Common myeloid progenitor, CD34-positive (primary cell): ENCODE measurements around the gene ADAMTS7.

Experiments used
- CTCF ChIA-PET: fragments of 350-600 bp; sonication (Branson Sonifier 250); formaldehyde crosslinking; loops from one replicate; lab custom pipeline; 2021; ENCODE audit warnings: antibody characterized with exemption; lab: Charles Lee
- POLR2A ChIA-PET: fragments of 350-600 bp; sonication (Branson Sonifier 250); formaldehyde crosslinking; loops from one replicate; lab custom pipeline; 2021; ENCODE audit warnings: antibody characterized with exemption; lab: Charles Lee
- DNase-seq, 3 donors: peaks; one replicate each; pipeline versions ENCODE4 v3.0.0 to v3.0.0-alpha.2; 2013
- H3K27ac ChIP-seq, 2 experiments: 1 replicate in 1 of 2; 2 replicates in 1 of 2; pipeline ENCODE4 v1.7.0; 2013; ENCODE audit warnings: inconsistent platforms in 2 of 2, low read length in 2 of 2, mild to moderate bottlenecking in 2 of 2, low read depth in 1 of 2, moderate library complexity in 1 of 2; ENCODE audit not compliant: severe bottlenecking in 2 of 2, insufficient read depth in 1 of 2, poor library complexity in 1 of 2
- H3K27me3 ChIP-seq, 5 experiments: replicated peaks in 2 of 5; 1 replicate in 3 of 5; 2 replicates in 2 of 5; pipeline versions ENCODE4 v1.6.1 to v1.7.0; 2013; ENCODE audit warnings: low read length in 4 of 5, mild to moderate bottlenecking in 2 of 5, moderate library complexity in 2 of 5, inconsistent platforms in 1 of 5; ENCODE audit not compliant: insufficient read depth in 5 of 5, control insufficient read depth in 4 of 5
- H3K36me3 ChIP-seq, 4 experiments: 1 replicate in 2 of 4; 2 replicates in 2 of 4; pipeline versions ENCODE4 v1.6.1 to v1.7.0; 2013; ENCODE audit warnings: low read length in 3 of 4, control low read depth in 1 of 4, mild to moderate bottlenecking in 1 of 4; ENCODE audit not compliant: control insufficient read depth in 4 of 4, insufficient read depth in 4 of 4
- H3K4me1 ChIP-seq, 4 experiments: 1 replicate in 3 of 4; 2 replicates in 1 of 4; pipeline versions ENCODE4 v1.6.1 to v1.7.1; 2013; ENCODE audit warnings: low read length in 3 of 4, mild to moderate bottlenecking in 3 of 4, control low read depth in 1 of 4, inconsistent platforms in 1 of 4, moderate library complexity in 1 of 4; ENCODE audit not compliant: control insufficient read depth in 4 of 4, insufficient read depth in 4 of 4; ENCODE audit errors: control extremely low read depth in 1 of 4
- H3K4me3 ChIP-seq, 7 experiments: 1 replicate in 4 of 7; 2 replicates in 3 of 7; pipeline versions ENCODE4 v1.5.1 to v1.7.0; 2013; ENCODE audit warnings: mild to moderate bottlenecking in 7 of 7, low read length in 6 of 7, moderate library complexity in 6 of 7, inconsistent platforms in 2 of 7, low read depth in 2 of 7, control low read depth in 1 of 7; ENCODE audit not compliant: insufficient read depth in 4 of 7, control insufficient read depth in 1 of 7; ENCODE audit errors: extremely low read depth in 1 of 7
- H3K9me3 ChIP-seq, 5 experiments: 1 replicate in 4 of 5; 2 replicates in 1 of 5; pipeline versions ENCODE4 v1.6.1 to v1.7.1; 2013; ENCODE audit warnings: low read length in 4 of 5, mild to moderate bottlenecking in 2 of 5, inconsistent platforms in 1 of 5, low read depth in 1 of 5, moderate library complexity in 1 of 5; ENCODE audit not compliant: control insufficient read depth in 4 of 5, insufficient read depth in 2 of 5; ENCODE audit errors: control extremely low read depth in 1 of 5
- whole genome bisulfite sequencing: methylation state at CpG from one replicate; pipeline ENCODE4 v1.1.5; 2013; ENCODE audit not compliant: insufficient coverage; 5-methylcytosine and 5-hydroxymethylcytosine counted together

ADAMTS7 gene

DNA sequence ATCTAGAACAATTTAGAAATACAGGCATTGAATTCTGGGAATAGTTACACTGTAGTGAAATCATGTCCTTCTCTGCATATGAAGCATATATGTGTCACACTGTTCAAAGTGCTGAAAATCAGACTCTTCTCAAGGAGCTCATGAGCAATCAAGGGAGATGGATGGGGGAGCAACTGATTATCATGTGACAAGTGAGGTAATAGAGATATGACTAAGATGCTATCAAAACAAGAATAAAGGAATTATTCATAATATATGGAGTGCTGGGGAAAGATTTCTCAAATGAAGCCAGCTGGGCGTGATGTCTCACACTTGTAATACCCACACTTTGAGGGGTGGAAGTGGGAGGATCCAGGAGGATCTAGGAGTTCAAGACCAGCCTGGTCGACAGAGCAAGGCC, 95.3 kb downstream of the ADAMTS7 start:
- WGBS: 100% methylated on average over 1 of the region's 2 CpGs
- H3K36me3 ChIP-seq: no peaks in the 10 kb centered on the region
- DNase-seq: no peak
- CTCF ChIA-PET: interaction anchor here (0.6 kb wide), 1 partner anchor 9 kb away, joined by 3 read pairs; no protein-coding TSS in a partner anchor
- no peak overlapping the region for H3K27ac ChIP-seq
- POLR2A ChIA-PET: no interaction called here
- no peak overlapping the region for H3K4me3 ChIP-seq
- no peaks in the 10 kb centered on the region for H3K9me3 ChIP-seq
- no peaks in the 10 kb centered on the region for H3K4me1 ChIP-seq
- no peaks in the 10 kb centered on the region for H3K27me3 ChIP-seq

DNA sequence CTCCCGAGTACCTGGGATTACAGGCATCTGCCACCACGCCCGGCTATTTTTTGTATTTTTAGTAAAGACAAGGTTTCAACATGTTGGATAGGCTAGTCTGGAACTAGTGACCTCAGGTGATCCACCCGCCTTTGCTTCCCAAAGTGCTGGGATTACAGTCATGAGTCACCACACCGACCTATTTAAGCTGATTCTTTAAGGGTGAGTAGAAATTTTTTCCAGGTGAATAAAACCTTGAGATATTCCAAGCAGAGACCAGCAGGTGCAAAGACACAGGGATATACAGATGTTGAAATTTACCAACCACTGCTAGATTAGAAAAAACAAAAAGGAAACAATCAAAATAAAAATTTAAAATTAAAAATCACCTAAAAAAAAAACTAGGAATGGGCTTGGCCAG, 95.8 kb downstream of the ADAMTS7 start:
- Histone ChIP-seq H3K4me3 (no peak overlapping the region), H3K36me3 (no peaks in the 10 kb centered on the region), H3K27ac (no peak overlapping the region), H3K9me3 (no peaks in the 10 kb centered on the region), H3K27me3 (peaks cover 0 to 2% (median 0%) of the 10 kb centered on the region in 5 experiments), H3K4me1 (no peaks in the 10 kb centered on the region)
- ChIA-PET POLR2A (no interaction called here), CTCF (no interaction called here)
- no peak for DNase-seq
- 100% methylated on average over 5 of the region's 5 CpGs for WGBS

DNA sequence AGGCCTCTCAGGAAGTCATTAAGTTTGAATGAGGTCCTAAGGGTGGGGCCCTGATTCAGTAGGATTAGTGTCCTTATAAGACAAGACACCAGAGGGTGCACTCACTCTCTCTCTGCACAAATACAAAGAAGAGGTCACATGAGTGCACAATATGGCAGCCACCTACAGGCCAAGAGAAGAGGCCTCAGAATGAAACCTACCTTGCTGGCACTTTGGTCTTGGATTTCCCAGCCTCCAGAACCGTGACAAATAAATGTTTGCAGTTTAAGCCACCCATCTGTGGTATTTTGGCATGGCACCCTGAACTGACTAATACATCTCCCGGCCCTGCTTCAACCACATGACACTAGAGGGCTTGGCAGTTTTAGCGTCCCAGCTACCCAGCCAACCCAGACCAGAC, 96.4 kb downstream of the ADAMTS7 start:
- 97% methylated on average over 3 of the region's 3 CpGs for WGBS
- no peak overlapping the region for H3K27ac ChIP-seq
- H3K9me3 ChIP-seq: no peaks in the 10 kb centered on the region
- no peak overlapping the region for H3K4me3 ChIP-seq
- no peaks in the 10 kb centered on the region for H3K36me3 ChIP-seq
- no peaks in the 10 kb centered on the region for H3K4me1 ChIP-seq
- H3K27me3 ChIP-seq: peaks cover 0 to 4% (median under 1%) of the 10 kb centered on the region in 5 experiments
- POLR2A ChIA-PET: no interaction called here
- CTCF ChIA-PET: no interaction called here
- no peak for DNase-seq

DNA sequence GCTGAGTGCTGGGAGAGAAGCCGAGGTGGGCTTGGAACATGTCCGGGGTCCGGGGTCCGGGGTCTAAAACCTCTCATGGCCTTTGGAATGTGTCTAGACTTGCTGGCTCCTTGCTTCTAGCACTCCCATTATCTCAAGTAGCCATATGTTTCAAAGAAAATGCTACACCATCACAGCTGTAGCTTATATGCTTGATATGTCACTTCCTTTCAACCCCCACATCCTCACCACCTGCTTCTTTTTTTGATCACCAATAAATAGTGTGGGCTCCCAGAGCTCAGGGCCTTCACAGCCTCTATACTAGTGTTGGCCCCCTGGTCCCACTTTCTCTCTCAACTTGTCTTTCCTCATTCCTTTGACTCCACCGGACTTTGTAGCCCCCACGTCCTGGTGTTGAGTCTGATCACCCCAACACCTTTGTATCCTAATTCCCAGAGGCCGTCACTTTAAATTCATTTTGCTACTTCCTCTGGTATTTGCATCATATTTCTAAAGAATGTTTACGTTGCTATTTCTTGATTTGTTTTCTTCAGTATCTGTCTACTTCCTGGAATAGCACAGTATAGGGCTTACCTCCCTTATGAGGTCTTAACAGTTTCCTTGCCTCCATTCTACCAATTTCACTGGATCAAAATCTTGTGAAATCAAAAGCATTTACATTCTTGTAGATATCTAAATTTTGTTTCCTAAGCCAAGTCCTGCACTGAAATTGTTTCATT, 98.3 kb downstream of the ADAMTS7 start:
- Histone ChIP-seq H3K9me3 (no peaks in the 10 kb centered on the region), H3K27me3 (peaks cover 0 to 16% (median 5%) of the 10 kb centered on the region in 5 experiments), H3K4me3 (no peak overlapping the region), H3K27ac (no peak overlapping the region), H3K4me1 (peaks cover 0 to 6% (median 2%) of the 10 kb centered on the region in 4 experiments), H3K36me3 (no peaks in the 10 kb centered on the region)
- 97% methylated on average over 6 of the region's 8 CpGs for WGBS
- ChIA-PET POLR2A (interaction anchor here (0.7 kb wide), 1 partner anchor 97 kb away, joined by 3 read pairs; no protein-coding TSS in a partner anchor), CTCF (interaction anchor here (1.3 to 6.5 kb wide), 4 partner anchors 74 to 92 kb away, joined by 3 to 83 read pairs (median 15); partner anchors contain the start of genes CHRNA3 and CHRNB4)
- DNase-seq: peak in 2 of 3 donors; percentile 15 to 54

DNA sequence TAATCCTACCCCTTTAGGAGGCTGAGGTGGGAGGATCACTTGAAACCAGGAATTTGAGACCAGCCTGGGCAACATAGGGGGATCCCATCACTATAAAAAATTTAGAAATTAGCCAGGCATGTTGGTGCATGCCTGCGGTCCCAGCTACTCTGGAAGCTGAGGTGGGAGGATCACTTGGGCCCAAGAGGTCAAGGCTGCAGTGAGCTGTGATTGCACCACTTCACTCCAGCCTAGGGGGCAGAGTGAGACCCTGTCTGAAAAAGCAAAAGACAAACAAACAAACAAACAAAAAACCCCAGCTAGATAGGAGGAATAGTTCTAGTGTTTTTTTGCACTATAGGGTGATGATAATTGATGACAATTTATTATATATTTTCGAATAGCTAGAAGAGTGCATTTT, 99.6 kb downstream of the ADAMTS7 start:
- POLR2A ChIA-PET: no interaction called here
- Histone ChIP-seq H3K27ac (no peak overlapping the region), H3K4me1 (peaks cover 0 to 6% (median 2%) of the 10 kb centered on the region in 4 experiments), H3K4me3 (no peak overlapping the region), H3K36me3 (no peaks in the 10 kb centered on the region), H3K27me3 (peaks cover 0 to 18% (median 5%) of the 10 kb centered on the region in 5 experiments), H3K9me3 (no peaks in the 10 kb centered on the region)
- WGBS: no CpG with 5 or more reads among the region's 2 CpGs
- CTCF ChIA-PET: interaction anchor here (4.2 to 6.5 kb wide), 2 partner anchors 73 to 91 kb away, joined by 27 to 83 read pairs; partner anchors contain the start of genes CHRNA3 and CHRNB4
- no peak for DNase-seq

DNA sequence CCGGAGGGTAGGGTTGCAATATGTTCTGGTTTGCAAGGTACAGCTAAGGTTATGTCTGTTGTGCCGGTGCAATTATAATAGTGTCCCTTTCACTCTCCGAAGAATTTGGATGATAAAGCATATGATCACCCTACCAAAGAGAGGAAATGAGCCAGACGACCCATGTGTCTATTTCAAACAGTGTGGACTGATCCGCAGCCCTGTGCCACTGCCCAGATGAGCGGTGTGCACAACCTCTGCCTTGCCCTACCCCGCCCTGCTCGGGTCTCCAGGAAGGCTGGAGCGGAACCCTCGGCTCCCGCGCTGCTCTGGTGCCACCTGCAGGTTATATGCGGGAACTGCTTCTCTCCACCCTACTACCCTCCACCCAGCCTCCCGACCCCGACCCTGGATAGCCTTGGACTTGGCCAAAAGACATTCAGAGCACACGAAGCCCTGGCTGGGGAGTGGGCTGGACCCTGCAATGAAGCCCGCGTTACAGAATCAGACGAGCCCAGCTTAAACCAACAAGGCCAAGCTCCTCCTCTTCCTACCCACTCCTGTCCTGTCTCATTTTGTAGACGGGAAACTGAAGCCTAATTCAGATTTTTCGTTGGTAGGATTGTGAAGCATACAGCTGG, 101.9 kb downstream of the ADAMTS7 start:
- WGBS: 10% methylated on average over 14 of the region's 21 CpGs
- POLR2A ChIA-PET: no interaction called here
- Histone ChIP-seq H3K27me3 (peaks cover 0 to 18% (median 5%) of the 10 kb centered on the region in 5 experiments), H3K27ac (no peak overlapping the region), H3K4me1 (peaks cover 0 to 6% (median 2%) of the 10 kb centered on the region in 4 experiments), H3K4me3 (peak overlapping the region in 2 of 7 experiments; percentile 4 to 49), H3K9me3 (peaks cover 0 to 6% (median 0%) of the 10 kb centered on the region in 5 experiments), H3K36me3 (no peaks in the 10 kb centered on the region)
- CTCF ChIA-PET: interaction anchor here (0.9 to 6.5 kb wide), 14 partner anchors 9 to 143 kb away, joined by 3 to 83 read pairs (median 4); partner anchors contain the start of genes CHRNA3 and CHRNB4
- peak; percentile 46 to 61 (median 60) for DNase-seq
